ENCODE measurements around the gene ANAPC5.

ANAPC5 gene

DNA sequence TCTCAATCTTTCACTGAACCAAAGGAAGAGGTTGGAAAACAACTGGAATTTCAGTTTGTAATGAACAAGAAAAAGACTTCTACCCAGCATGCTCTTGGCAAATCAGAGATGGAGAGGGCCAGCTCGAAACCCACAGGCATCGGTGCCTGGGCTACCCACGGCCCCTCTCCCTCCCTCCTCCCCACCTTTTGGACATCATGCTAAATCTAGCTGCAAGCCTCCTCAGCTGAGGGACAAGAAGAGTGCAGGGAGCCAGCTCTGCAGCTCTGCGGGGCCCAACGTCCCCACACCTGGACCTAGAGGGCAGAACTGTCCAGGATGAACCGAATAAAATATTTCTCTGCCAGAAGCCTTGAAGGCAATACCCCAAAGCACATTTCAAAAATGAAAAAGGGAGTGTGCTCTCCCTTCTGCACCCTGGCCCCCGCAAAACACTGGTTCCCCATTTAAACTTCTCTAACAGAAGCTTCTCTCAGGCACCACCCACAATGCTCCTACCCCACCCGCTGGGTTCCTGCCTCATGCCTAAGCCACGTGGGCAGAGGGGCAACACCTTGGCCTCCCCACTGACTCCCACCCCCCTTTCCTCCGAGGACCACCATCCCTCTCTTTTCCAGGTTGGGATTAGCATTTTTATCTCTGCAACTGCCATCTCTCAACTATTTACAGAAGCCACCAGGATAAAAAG, 63.9 kb downstream of the ANAPC5 start:
- Histone ChIP-seq H3K9me3 (replicated peaks in 1 of 2; ENCODE audit: control insufficient read depth in 2 of 2, insufficient read depth in 1 of 2, low read depth in 1 of 2, low read length in 2 of 2) (no peaks in the 10 kb centered on the region), H3K36me3 (replicated peaks in 1 of 2; ENCODE audit: control insufficient read depth in 2 of 2, insufficient read depth in 2 of 2, low read length in 2 of 2) (peaks cover 3 to 30% of the 10 kb centered on the region in 2 donors), H2BK120ac (ENCODE audit: low read depth, low read length) (no peak overlapping the region), H3K23ac (ENCODE audit: low read depth, low read length, poor library complexity) (peak overlapping the region; percentile 74), H3K27me3 (ENCODE audit: control insufficient read depth in 3 of 3, insufficient read depth in 3 of 3, low read depth in 1 of 3, low read length in 3 of 3) (no peaks in the 10 kb centered on the region), H2BK12ac (ENCODE audit: low read length) (no peak overlapping the region), H2AFZ (ENCODE audit: low read length) (no peak overlapping the region), H3K4ac (ENCODE audit: low read length) (no peak overlapping the region), H3K4me1 (ENCODE audit: control insufficient read depth in 2 of 2, insufficient read depth in 1 of 2, low read depth in 1 of 2, low read length in 2 of 2) (peaks cover 0 to 4% of the 10 kb centered on the region in 2 donors), H2AK5ac (ENCODE audit: low read depth, low read length) (no peak overlapping the region), H2BK15ac (ENCODE audit: low read length) (no peak overlapping the region), H2BK5ac (ENCODE audit: low read length) (no peak overlapping the region), H3K14ac (ENCODE audit: low read length) (no peak overlapping the region), H3K4me2 (ENCODE audit: insufficient read depth, low read length, poor library complexity, severe bottlenecking) (no peak overlapping the region), H4K8ac (ENCODE audit: low read depth, low read length) (no peak overlapping the region), H4K91ac (ENCODE audit: low read depth, low read length, poor library complexity) (no peak overlapping the region), H3K18ac (ENCODE audit: low read length) (no peak overlapping the region), H3K79me1 (ENCODE audit: low read depth, low read length) (no peaks in the 10 kb centered on the region), H3K27ac (replicated peaks; ENCODE audit: low read length) (no peak overlapping the region), H3K4me3 (ENCODE audit: low read length in 2 of 2) (no peak overlapping the region), H3K9ac (ENCODE audit: low read depth, low read length, poor library complexity) (no peak overlapping the region)
- no CpG with 5 or more reads among the region's 10 CpGs for WGBS, 2 donors (ENCODE audit: extremely low coverage in 2 of 2, insufficient read length in 2 of 2, insufficient replicate concordance in 1 of 2)
- no peak for DNase-seq (ENCODE audit: low spot score)

DNA sequence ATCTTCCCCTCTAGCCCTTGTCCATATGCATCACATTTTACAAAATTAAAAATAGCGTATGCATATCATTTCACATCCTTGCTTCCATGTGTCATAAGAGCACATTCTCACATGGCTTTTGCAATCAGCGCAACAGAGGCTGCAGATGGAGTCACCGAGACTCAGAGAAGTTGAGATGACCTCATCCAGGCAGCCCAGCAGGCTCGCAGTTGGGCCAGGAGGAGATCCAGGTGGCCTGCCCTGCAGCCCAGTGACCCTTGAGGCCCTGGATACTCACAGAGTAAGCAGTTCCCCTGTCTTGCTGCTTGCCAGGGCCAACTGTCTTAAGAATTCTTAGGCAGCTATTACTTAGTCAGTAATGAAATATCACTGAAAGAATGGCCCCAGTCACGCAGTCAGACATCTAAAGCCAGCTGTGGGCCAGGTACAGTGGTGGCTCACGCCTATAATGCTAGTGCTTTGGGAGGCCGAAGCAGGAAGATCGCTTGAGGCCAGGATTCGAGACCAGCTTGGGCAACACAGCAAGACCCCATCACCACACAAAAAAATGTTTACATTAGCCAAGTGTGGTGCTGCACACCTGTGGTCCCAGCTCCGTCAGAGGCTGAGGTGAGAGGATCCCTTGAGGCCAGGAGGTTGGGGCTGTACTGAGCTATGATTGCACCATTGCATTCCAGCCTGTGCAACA, 64.8 kb downstream of the ANAPC5 start:
- no peak overlapping the region for H3K23ac ChIP-seq (ENCODE audit: low read depth, low read length, poor library complexity)
- no peak overlapping the region for H3K27ac ChIP-seq (replicated peaks; ENCODE audit: low read length)
- H3K9ac ChIP-seq (ENCODE audit: low read depth, low read length, poor library complexity) = no peak overlapping the region
- no peak overlapping the region for H2BK5ac ChIP-seq (ENCODE audit: low read length)
- H3K4me1 ChIP-seq (ENCODE audit: control insufficient read depth in 2 of 2, insufficient read depth in 1 of 2, low read depth in 1 of 2, low read length in 2 of 2) = peaks cover 0 to 4% of the 10 kb centered on the region in 2 donors
- no peak overlapping the region for H2BK120ac ChIP-seq (ENCODE audit: low read depth, low read length)
- H3K18ac ChIP-seq (ENCODE audit: low read length) = no peak overlapping the region
- H3K4me3 ChIP-seq (ENCODE audit: low read length in 2 of 2) = no peak overlapping the region
- peaks cover 5 to 24% of the 10 kb centered on the region in 2 donors for H3K36me3 ChIP-seq (replicated peaks in 1 of 2; ENCODE audit: control insufficient read depth in 2 of 2, insufficient read depth in 2 of 2, low read length in 2 of 2)
- H3K27me3 ChIP-seq (ENCODE audit: control insufficient read depth in 3 of 3, insufficient read depth in 3 of 3, low read depth in 1 of 3, low read length in 3 of 3) = no peaks in the 10 kb centered on the region
- H2BK15ac ChIP-seq (ENCODE audit: low read length) = no peak overlapping the region
- H4K91ac ChIP-seq (ENCODE audit: low read depth, low read length, poor library complexity) = no peak overlapping the region
- no peak overlapping the region for H2AFZ ChIP-seq (ENCODE audit: low read length)
- H3K9me3 ChIP-seq (replicated peaks in 1 of 2; ENCODE audit: control insufficient read depth in 2 of 2, insufficient read depth in 1 of 2, low read depth in 1 of 2, low read length in 2 of 2) = no peaks in the 10 kb centered on the region
- no peaks in the 10 kb centered on the region for H3K79me1 ChIP-seq (ENCODE audit: low read depth, low read length)
- H3K4me2 ChIP-seq (ENCODE audit: insufficient read depth, low read length, poor library complexity, severe bottlenecking) = no peak overlapping the region
- WGBS, 2 donors (ENCODE audit: extremely low coverage in 2 of 2, insufficient read length in 2 of 2, insufficient replicate concordance in 1 of 2) = no CpG with 5 or more reads among the region's 10 CpGs
- H2AK5ac ChIP-seq (ENCODE audit: low read depth, low read length) = no peak overlapping the region
- H3K4ac ChIP-seq (ENCODE audit: low read length) = no peak overlapping the region
- no peak overlapping the region for H3K14ac ChIP-seq (ENCODE audit: low read length)
- no peak overlapping the region for H2BK12ac ChIP-seq (ENCODE audit: low read length)
- DNase-seq (ENCODE audit: low spot score) = no peak
- no peak overlapping the region for H4K8ac ChIP-seq (ENCODE audit: low read depth, low read length)

DNA sequence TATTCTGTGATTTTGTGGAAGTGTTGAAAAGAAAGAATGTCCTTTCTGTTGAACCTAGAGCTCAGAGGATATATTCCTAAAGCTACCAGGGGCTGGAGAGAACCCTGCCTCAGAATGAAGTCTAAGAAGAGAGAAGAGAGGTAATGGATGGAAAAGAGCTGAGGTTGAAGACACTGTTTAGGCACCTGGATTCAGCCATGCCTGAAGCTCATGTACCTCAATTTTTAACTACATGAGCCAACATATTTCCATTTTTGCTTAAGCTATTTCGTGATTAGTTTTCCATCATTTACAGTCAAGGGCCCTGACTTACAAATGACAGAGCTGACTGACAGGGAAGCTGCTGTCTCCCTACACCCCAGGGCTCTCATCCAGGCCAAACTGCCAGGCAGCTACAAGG, 66.4 kb downstream of the ANAPC5 start:
- Histone ChIP-seq H2BK15ac (ENCODE audit: low read length) (no peak overlapping the region), H2BK5ac (ENCODE audit: low read length) (no peak overlapping the region), H3K4me1 (ENCODE audit: control insufficient read depth in 2 of 2, insufficient read depth in 1 of 2, low read depth in 1 of 2, low read length in 2 of 2) (peaks cover 0 to 4% of the 10 kb centered on the region in 2 donors), H3K9ac (ENCODE audit: low read depth, low read length, poor library complexity) (no peak overlapping the region), H3K18ac (ENCODE audit: low read length) (no peak overlapping the region), H3K27me3 (ENCODE audit: control insufficient read depth in 3 of 3, insufficient read depth in 3 of 3, low read depth in 1 of 3, low read length in 3 of 3) (no peaks in the 10 kb centered on the region), H3K36me3 (replicated peaks in 1 of 2; ENCODE audit: control insufficient read depth in 2 of 2, insufficient read depth in 2 of 2, low read length in 2 of 2) (peaks cover 5 to 12% of the 10 kb centered on the region in 2 donors), H2BK12ac (ENCODE audit: low read length) (no peak overlapping the region), H2AK5ac (ENCODE audit: low read depth, low read length) (no peak overlapping the region), H3K23ac (ENCODE audit: low read depth, low read length, poor library complexity) (no peak overlapping the region), H3K9me3 (replicated peaks in 1 of 2; ENCODE audit: control insufficient read depth in 2 of 2, insufficient read depth in 1 of 2, low read depth in 1 of 2, low read length in 2 of 2) (no peaks in the 10 kb centered on the region), H3K79me1 (ENCODE audit: low read depth, low read length) (no peaks in the 10 kb centered on the region), H3K4ac (ENCODE audit: low read length) (no peak overlapping the region), H3K27ac (replicated peaks; ENCODE audit: low read length) (no peak overlapping the region), H3K4me2 (ENCODE audit: insufficient read depth, low read length, poor library complexity, severe bottlenecking) (no peak overlapping the region), H3K14ac (ENCODE audit: low read length) (no peak overlapping the region), H4K8ac (ENCODE audit: low read depth, low read length) (no peak overlapping the region), H2BK120ac (ENCODE audit: low read depth, low read length) (no peak overlapping the region), H2AFZ (ENCODE audit: low read length) (no peak overlapping the region), H3K4me3 (ENCODE audit: low read length in 2 of 2) (no peak overlapping the region), H4K91ac (ENCODE audit: low read depth, low read length, poor library complexity) (no peak overlapping the region)
- no peak for DNase-seq (ENCODE audit: low spot score)
- no CpG with 5 or more reads among the region's 1 CpG for WGBS, 2 donors (ENCODE audit: extremely low coverage in 2 of 2, insufficient read length in 2 of 2, insufficient replicate concordance in 1 of 2)

DNA sequence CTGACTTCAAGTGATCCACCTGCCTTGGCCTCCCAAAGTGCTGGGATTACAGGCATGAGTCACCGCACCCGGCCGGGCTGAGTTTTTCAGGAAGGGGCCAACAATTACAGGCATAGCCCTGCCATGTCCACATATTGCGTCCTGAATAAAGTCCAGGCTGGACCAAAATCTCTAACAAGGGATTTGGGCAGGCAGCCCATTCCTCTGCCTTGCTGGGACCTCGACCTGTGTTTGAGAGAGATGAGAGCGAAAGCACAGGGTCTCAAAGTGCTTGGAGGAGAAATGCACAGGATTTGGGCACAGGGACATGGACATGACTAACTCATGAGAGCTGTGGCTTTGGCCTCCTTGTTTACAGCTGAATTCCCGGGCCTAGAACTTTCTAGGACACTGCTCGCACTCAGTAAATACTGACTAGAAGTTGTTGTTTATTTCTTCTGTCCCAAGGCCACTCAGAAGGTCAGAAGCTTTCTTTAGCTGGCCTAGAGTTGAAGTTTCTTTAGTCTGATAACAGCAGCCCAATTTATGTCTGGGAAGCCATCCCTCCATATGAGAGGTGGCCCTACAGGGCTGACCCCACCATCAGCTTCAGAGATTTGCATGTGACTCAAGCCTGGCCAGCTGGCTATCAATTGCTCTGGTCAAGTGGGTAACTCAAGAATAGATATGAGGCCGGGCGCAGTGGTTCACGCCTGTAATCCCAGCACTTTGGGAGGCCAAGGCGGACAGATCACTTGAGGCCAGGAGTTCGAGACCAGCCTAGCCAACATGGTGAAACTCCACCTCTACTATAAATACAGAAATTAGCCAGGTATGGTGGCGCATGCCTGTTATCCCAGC, 67.4 kb downstream of the ANAPC5 start:
- Histone ChIP-seq H2BK5ac (ENCODE audit: low read length) (no peak overlapping the region), H3K4me1 (ENCODE audit: control insufficient read depth in 2 of 2, insufficient read depth in 1 of 2, low read depth in 1 of 2, low read length in 2 of 2) (peaks cover 0 to 4% of the 10 kb centered on the region in 2 donors), H2BK12ac (ENCODE audit: low read length) (no peak overlapping the region), H3K4me3 (ENCODE audit: low read length in 2 of 2) (no peak overlapping the region), H3K36me3 (replicated peaks in 1 of 2; ENCODE audit: control insufficient read depth in 2 of 2, insufficient read depth in 2 of 2, low read length in 2 of 2) (peaks cover 4 to 5% of the 10 kb centered on the region in 2 donors), H3K79me1 (ENCODE audit: low read depth, low read length) (no peaks in the 10 kb centered on the region), H2BK15ac (ENCODE audit: low read length) (no peak overlapping the region), H4K91ac (ENCODE audit: low read depth, low read length, poor library complexity) (no peak overlapping the region), H3K23ac (ENCODE audit: low read depth, low read length, poor library complexity) (no peak overlapping the region), H3K18ac (ENCODE audit: low read length) (no peak overlapping the region), H3K27ac (replicated peaks; ENCODE audit: low read length) (no peak overlapping the region), H4K8ac (ENCODE audit: low read depth, low read length) (no peak overlapping the region), H3K27me3 (ENCODE audit: control insufficient read depth in 3 of 3, insufficient read depth in 3 of 3, low read depth in 1 of 3, low read length in 3 of 3) (no peaks in the 10 kb centered on the region), H3K14ac (ENCODE audit: low read length) (no peak overlapping the region), H3K9me3 (replicated peaks in 1 of 2; ENCODE audit: control insufficient read depth in 2 of 2, insufficient read depth in 1 of 2, low read depth in 1 of 2, low read length in 2 of 2) (no peaks in the 10 kb centered on the region), H2AFZ (ENCODE audit: low read length) (no peak overlapping the region), H3K4ac (ENCODE audit: low read length) (no peak overlapping the region), H3K9ac (ENCODE audit: low read depth, low read length, poor library complexity) (no peak overlapping the region), H2BK120ac (ENCODE audit: low read depth, low read length) (no peak overlapping the region), H2AK5ac (ENCODE audit: low read depth, low read length) (no peak overlapping the region), H3K4me2 (ENCODE audit: insufficient read depth, low read length, poor library complexity, severe bottlenecking) (no peak overlapping the region)
- no peak for DNase-seq (ENCODE audit: low spot score)
- WGBS, 2 donors (ENCODE audit: extremely low coverage in 2 of 2, insufficient read length in 2 of 2, insufficient replicate concordance in 1 of 2) = no CpG with 5 or more reads among the region's 14 CpGs
